AG09319 (cell line): ENCODE data around the gene CACNA1E.

Experiments
- DNase-seq: peaks from one replicate; pipeline ENCODE4 v3.0.0-alpha.2; 2010; ENCODE audit warnings: low read depth; ENCODE audit errors: extremely low read depth
- CTCF ChIP-seq: IDR thresholded peaks from 2 replicates; pipeline ENCODE4 v1.5.1; 2011; ENCODE audit warnings: low read depth, mild to moderate bottlenecking, inconsistent platforms, low read length, moderate library complexity

CACNA1E gene

GRCh38 chr1:181493885-181494284, 10.6 kb downstream of the CACNA1E start:
- no peak for TF ChIP-seq CTCF
- no peak for DNase-seq

- TF ChIP-seq CTCF, result no peak
- no peak for DNase-seq
Measured at GRCh38 chr1:181496759-181497158, 13.4 kb downstream of the CACNA1E start.

- no peak for TF ChIP-seq CTCF
- DNase-seq, result no peak
Measured at GRCh38 chr1:181497870-181498269, 14.6 kb downstream of the CACNA1E start.

GRCh38 chr1:181499825-181500224, 16.5 kb downstream of the CACNA1E start:
- DNase-seq, result no peak
- TF ChIP-seq CTCF, result no peak

- DNase-seq, result no peak
- no peak for TF ChIP-seq CTCF
Measured at GRCh38 chr1:181500636-181501035, 17.3 kb downstream of the CACNA1E start.

- no peak for DNase-seq
- TF ChIP-seq CTCF, result no peak
Measured at GRCh38 chr1:181501612-181502011, 18.3 kb downstream of the CACNA1E start.

GRCh38 chr1:181503171-181503810, 20.0 kb downstream of the CACNA1E start:
- DNase-seq, result no peak
- no peak for TF ChIP-seq CTCF
